GM20000 (cell line): Measurements from ENCODE around the gene STK32A.

Experiments used
- DNase-seq: peaks from one replicate; pipeline ENCODE4 v3.0.0; 2012; ENCODE audit warnings: low spot score
- CTCF ChIP-seq: IDR thresholded peaks from 2 replicates; pipeline ENCODE4 v1.5.1; 2012; ENCODE audit warnings: mild to moderate bottlenecking, control low read depth; ENCODE audit errors: extremely low read depth, missing control alignments

The STK32A gene

GRCh38 chr5:147426640-147427327 is 192.0 kb downstream of the STK32A start:
- TF ChIP-seq CTCF: no peak
- no peak for DNase-seq

GRCh38 chr5:147427521-147428401 is 192.9 kb downstream of the STK32A start:
- TF ChIP-seq CTCF: no peak

GRCh38 chr5:147430628-147431027 is 195.8 kb downstream of the STK32A start:
- no peak for TF ChIP-seq CTCF
- no peak for DNase-seq

More at GRCh38 chr5:147427521-147428401, 192.9 kb downstream of the STK32A start:
- no peak for DNase-seq

- no peak for DNase-seq
These were observed 196.8 kb downstream of the STK32A start for GRCh38 chr5:147431586-147431985.

GRCh38 chr5:147432323-147432722 is 197.5 kb downstream of the STK32A start:
- no peak for TF ChIP-seq CTCF

More at GRCh38 chr5:147431586-147431985, 196.8 kb downstream of the STK32A start:
- no peak for TF ChIP-seq CTCF

GRCh38 chr5:147434049-147434448 is 199.2 kb downstream of the STK32A start:
- TF ChIP-seq CTCF: no peak
- DNase-seq: no peak

More at GRCh38 chr5:147432323-147432722, 197.5 kb downstream of the STK32A start:
- no peak for DNase-seq

GRCh38 chr5:147436596-147436995 is 201.8 kb downstream of the STK32A start:
- DNase-seq: no peak
- TF ChIP-seq CTCF: no peak
